ENCODE measurements around the gene SPEM1. TPM values are rescaled to one million over a fixed set of nuclear protein-coding genes. Genes with fewer than 3 reads are reported as not detected.

The SPEM1 gene
- total RNA-seq, 3 donors from 2014 or later = not detected

- TF ChIP-seq POLR2AphosphoS5 (IDR thresholded peaks at IDR 0.05) (no peak), CTCF (IDR thresholded peaks at IDR 0.05) (no peak), POLR2A (IDR thresholded peaks at IDR 0.05) (no peak)
- intact Hi-C loops (cut with DNase I; ENCODE audit: low total_unique reads) = no loop called here
- Histone ChIP-seq H3K27me3 (no peaks in the 10 kb centered on the region), H3K4me1 (no peaks in the 10 kb centered on the region), H3K9me3 (no peaks in the 10 kb centered on the region), H3K36me3 (no peaks in the 10 kb centered on the region), H3K27ac (peak overlapping the region; percentile 70 to 73), H3K4me3 (no peak overlapping the region)
- peak in 1 of 2 donors; percentile 62 for DNase-seq (ENCODE audit: low spot score in 2 of 2)
Observed at GRCh38 chr17:7464081-7464480, 44.0 kb downstream of the SPEM1 start.

- intact Hi-C loops (cut with DNase I; ENCODE audit: low total_unique reads) = no loop called here
- peak overlapping the region; percentile 67 to 89 for H3K27ac ChIP-seq
Observed at GRCh38 chr17:7465597-7466275, 45.6 kb downstream of the SPEM1 start.

GRCh38 chr17:7466318-7466638, 46.2 kb downstream of the SPEM1 start:
- H3K36me3 ChIP-seq = no peaks in the 10 kb centered on the region
- H3K27me3 ChIP-seq = no peaks in the 10 kb centered on the region
- H3K27ac ChIP-seq = peak overlapping the region; percentile 67 to 89
- no peaks in the 10 kb centered on the region for H3K4me1 ChIP-seq
- no peaks in the 10 kb centered on the region for H3K9me3 ChIP-seq
- H3K4me3 ChIP-seq = peak overlapping the region in 1 of 3 donors; percentile 20
- DNase-seq (ENCODE audit: low spot score in 2 of 2) = no peak
- intact Hi-C loops (cut with DNase I; ENCODE audit: low total_unique reads) = no loop called here
- TF ChIP-seq CTCF (IDR thresholded peaks at IDR 0.05) = no peak
- no peak for TF ChIP-seq POLR2A (IDR thresholded peaks at IDR 0.05)
- no peak for TF ChIP-seq POLR2AphosphoS5 (IDR thresholded peaks at IDR 0.05)

More at GRCh38 chr17:7465597-7466275, 45.6 kb downstream of the SPEM1 start:
- H3K36me3 ChIP-seq = no peaks in the 10 kb centered on the region
- DNase-seq (ENCODE audit: low spot score in 2 of 2) = no peak
- no peaks in the 10 kb centered on the region for H3K27me3 ChIP-seq
- TF ChIP-seq CTCF (IDR thresholded peaks at IDR 0.05) (no peak), POLR2A (IDR thresholded peaks at IDR 0.05) (no peak), POLR2AphosphoS5 (IDR thresholded peaks at IDR 0.05) (no peak)
- no peaks in the 10 kb centered on the region for H3K9me3 ChIP-seq
- H3K4me3 ChIP-seq = peak overlapping the region in 1 of 3 donors; percentile 20
- no peaks in the 10 kb centered on the region for H3K4me1 ChIP-seq

- H3K4me3 ChIP-seq = peak overlapping the region in 1 of 3 donors; percentile 20
- peak overlapping the region; percentile 67 to 89 for H3K27ac ChIP-seq
- no peaks in the 10 kb centered on the region for H3K36me3 ChIP-seq
- intact Hi-C loops (cut with DNase I; ENCODE audit: low total_unique reads) = loop anchor here (1.0 kb wide), 1 partner anchor 27 kb away; no protein-coding TSS in a partner anchor
- TF ChIP-seq POLR2AphosphoS5 (IDR thresholded peaks at IDR 0.05) (peak in 2 of 3 donors; percentile 34 to 42), POLR2A (IDR thresholded peaks at IDR 0.05) (no peak)
- no peaks in the 10 kb centered on the region for H3K4me1 ChIP-seq
- no peak for DNase-seq (ENCODE audit: low spot score in 2 of 2)
- no peaks in the 10 kb centered on the region for H3K27me3 ChIP-seq
- H3K9me3 ChIP-seq = no peaks in the 10 kb centered on the region
Observed at GRCh38 chr17:7466639-7467341, 46.7 kb downstream of the SPEM1 start.

- TF ChIP-seq POLR2AphosphoS5 (IDR thresholded peaks at IDR 0.05) = no peak
- TF ChIP-seq POLR2A (IDR thresholded peaks at IDR 0.05) = no peak
- no peak for TF ChIP-seq CTCF (IDR thresholded peaks at IDR 0.05)
- Histone ChIP-seq H3K4me3 (no peak overlapping the region), H3K4me1 (no peaks in the 10 kb centered on the region), H3K27me3 (no peaks in the 10 kb centered on the region), H3K36me3 (no peaks in the 10 kb centered on the region), H3K9me3 (no peaks in the 10 kb centered on the region), H3K27ac (peak overlapping the region; percentile 67 to 89)
- intact Hi-C loops (cut with DNase I; ENCODE audit: low total_unique reads) = loop anchor here (1.0 kb wide), 1 partner anchor 26 kb away; no protein-coding TSS in a partner anchor
- no peak for DNase-seq (ENCODE audit: low spot score in 2 of 2)
Observed at GRCh38 chr17:7467498-7467897, 47.4 kb downstream of the SPEM1 start.
